GM12873 (cell line): ENCODE data around the gene XPR1.

Source experiments
- TF ChIP-seq, protein P1 (sequence below): IDR thresholded peaks from 2 replicates; pipeline ENCODE4 v1.5.1; 2012; ENCODE audit warnings: low read depth, mild to moderate bottlenecking, moderate library complexity, low read length, control low read depth; ENCODE audit not compliant: insufficient read depth; ENCODE audit errors: missing control alignments

The XPR1 gene

DNA sequence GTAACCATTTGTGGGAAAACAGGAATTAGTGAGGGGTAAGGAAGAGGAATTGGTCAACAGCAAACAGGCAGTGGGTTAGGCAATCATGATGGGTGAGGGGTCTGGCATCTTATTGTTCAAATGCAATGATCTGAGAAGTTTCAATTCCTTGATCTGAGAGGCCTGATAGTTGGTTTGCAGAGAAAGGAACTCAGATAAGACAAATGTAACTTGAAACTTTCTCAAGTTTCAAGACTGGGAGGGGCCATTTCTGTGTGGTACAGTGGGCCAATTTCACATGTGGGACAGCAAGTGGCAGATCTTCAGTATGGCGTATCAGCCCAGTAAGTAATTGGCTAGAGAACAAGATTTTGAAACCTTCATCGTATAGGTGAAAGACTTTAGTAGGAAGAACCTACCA lies 102.5 kb downstream of the XPR1 start:
- TF ChIP-seq, protein P1, sequence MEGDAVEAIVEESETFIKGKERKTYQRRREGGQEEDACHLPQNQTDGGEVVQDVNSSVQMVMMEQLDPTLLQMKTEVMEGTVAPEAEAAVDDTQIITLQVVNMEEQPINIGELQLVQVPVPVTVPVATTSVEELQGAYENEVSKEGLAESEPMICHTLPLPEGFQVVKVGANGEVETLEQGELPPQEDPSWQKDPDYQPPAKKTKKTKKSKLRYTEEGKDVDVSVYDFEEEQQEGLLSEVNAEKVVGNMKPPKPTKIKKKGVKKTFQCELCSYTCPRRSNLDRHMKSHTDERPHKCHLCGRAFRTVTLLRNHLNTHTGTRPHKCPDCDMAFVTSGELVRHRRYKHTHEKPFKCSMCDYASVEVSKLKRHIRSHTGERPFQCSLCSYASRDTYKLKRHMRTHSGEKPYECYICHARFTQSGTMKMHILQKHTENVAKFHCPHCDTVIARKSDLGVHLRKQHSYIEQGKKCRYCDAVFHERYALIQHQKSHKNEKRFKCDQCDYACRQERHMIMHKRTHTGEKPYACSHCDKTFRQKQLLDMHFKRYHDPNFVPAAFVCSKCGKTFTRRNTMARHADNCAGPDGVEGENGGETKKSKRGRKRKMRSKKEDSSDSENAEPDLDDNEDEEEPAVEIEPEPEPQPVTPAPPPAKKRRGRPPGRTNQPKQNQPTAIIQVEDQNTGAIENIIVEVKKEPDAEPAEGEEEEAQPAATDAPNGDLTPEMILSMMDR = no peak

DNA sequence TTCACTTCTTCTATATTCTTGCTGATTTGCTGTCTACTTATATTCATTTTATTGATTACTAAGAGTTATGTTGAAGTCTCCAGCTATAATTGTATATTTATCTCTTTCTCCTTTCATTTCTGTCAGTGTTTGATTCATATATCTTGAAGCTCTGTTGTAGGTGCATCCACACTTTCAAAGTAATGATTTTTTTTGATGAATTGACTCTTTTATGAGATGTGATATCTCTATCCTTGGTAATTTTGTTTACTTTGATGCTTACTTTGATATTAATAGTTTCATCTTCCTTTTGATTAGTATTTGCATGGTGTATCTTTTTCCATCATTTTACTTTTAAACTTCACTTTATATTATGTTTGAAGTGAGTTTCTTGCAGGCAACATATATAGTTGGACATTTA lies 110.8 kb downstream of the XPR1 start:
- TF ChIP-seq, protein P1 = no peak

DNA sequence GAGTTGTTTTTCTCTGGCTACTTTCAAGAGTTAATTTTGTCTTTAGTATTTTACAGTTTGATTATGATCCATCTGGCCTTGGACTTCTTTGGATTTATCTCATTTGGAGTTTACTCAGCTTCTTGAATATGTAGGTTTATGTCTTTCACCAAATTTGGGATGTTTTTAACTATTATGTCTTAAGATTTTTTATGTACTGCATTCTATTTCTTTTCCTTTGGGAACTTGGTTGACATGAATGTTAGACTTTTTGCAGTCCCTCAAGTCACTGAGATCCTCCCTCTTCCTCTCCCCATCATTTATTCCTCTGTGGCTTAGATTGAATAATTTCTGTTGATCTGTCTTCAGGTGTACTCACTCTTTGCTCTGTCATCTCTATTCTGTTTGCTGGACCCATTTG lies 112.0 kb downstream of the XPR1 start:
- TF ChIP-seq, protein P1 = no peak

DNA sequence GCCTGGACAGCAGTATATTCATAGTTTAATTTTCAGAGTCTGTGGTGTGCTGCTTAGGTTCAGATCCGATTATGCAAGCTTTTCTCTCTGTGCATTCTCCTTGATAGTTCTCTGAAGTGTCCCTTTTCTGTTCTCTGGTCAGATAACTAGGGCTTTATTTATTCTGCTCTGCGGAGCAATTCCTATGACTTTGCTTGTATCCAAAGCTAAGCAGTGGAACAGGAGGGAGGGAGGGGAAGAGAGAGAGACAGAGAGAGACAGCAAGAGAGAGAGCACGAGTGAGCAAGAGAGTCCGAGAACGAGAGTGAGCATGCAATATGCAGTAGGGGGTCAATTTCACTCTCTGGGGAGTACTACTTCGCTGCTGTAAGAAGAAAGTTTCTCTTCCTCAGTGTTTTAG lies 113.3 kb downstream of the XPR1 start:
- TF ChIP-seq, protein P1 = no peak

DNA sequence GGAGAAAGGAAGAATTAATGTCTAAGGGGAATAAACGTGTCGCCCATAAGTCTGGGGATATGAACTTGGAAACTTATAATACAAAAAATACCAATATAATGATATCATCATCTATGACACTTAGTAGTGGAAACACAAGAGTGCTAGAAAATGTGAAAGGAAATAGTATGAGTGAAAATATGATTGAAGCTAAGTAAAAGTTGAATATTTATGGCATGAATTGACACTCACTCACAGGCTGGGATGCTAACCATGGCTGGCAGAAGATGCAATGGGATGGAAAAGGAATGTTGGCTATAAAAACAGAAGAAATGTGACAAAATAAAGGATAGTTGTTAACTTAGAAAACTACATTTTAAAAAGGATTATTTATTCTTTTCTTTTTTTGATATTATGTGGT lies 120.1 kb downstream of the XPR1 start:
- TF ChIP-seq, protein P1 = no peak

DNA sequence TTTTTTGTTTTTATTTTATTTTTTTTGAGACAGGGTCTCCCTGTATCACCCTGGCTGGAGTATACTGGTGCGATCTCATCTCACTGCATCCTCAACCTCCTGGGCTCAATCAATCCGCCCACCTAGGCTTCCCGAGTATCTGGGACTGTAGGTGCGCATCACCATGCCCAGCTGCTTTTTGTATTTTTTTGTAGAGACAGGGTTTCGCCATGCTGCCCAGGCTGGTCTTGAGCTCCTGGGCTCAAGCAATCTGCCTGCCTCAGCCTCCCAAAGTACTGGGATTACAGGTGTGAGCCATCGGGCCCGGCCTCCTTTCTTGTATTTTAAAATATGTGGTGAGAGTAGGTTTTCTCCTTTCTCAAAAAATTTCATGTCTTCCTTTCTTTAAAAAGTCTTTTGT lies 122.6 kb downstream of the XPR1 start:
- TF ChIP-seq, protein P1 = no peak

DNA sequence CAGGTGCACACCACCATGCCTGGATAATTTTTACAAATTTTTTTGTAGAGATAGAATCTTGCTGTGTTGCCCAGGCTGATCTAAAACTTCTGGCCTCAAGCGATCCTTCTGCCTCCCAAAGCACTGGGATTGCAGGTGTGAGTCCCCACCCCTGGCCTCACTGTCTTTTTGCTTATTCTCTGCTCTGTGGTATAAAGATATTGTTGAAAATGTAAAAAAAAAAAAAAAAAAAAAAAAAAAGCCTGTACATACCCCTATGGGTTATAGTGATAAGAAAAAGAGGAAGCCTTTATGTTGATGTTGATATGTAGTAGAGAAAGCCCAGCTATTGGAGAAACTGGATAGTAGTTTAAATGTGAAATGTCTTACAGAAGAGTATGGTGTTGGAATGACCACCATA lies 125.8 kb downstream of the XPR1 start:
- TF ChIP-seq, protein P1 = no peak
